Heart left ventricle (tissue), 16 donors: ENCODE measurements around the gene EIF1. TPM values are rescaled to one million over a fixed set of nuclear protein-coding genes. Genes with fewer than 3 reads are reported as not detected.
A peak's percentile ranks its signal among the peaks of the same experiment; 100 is the strongest.
"Not testable (repeated sequence)": the region's sequence is repeated elsewhere in the genome, so short reads cannot be mapped to it uniquely, and the experiment has no call there.

Source experiments
- ATAC-seq, 4 donors: fragments of 200-7000 bp; cut with Tn5 transposase; one replicate each; pipeline ENCODE4 v1.9.1; 2020 to 2022; ENCODE audit warnings: moderate library complexity in 4 of 4, mild to moderate bottlenecking in 3 of 4, moderate number of reproducible peaks in 1 of 4
- DNase-seq, 5 donors: peaks; one replicate each; pipeline ENCODE4 v3.0.0-alpha.2; 2020
- H3K27ac ChIP-seq, 12 donors: fragments of 200-600 bp; sonication (generic) in 4 of 12; one replicate each; pipeline versions ENCODE4 v1.5.0 to v1.8.0; 2016 to 2022; ENCODE audit warnings: mild to moderate bottlenecking in 2 of 12
- H3K27me3 ChIP-seq, 9 donors: fragments of 200-600 bp; sonication (generic) in 2 of 9; one replicate each; pipeline versions ENCODE4 v1.5.1 to v1.8.0; 2016 to 2022; ENCODE audit warnings: mild to moderate bottlenecking in 3 of 9
- H3K36me3 ChIP-seq, 9 donors: fragments of 200-600 bp; sonication (generic) in 2 of 9; one replicate each; pipeline versions ENCODE4 v1.5.0 to v1.8.0; 2018 to 2022; ENCODE audit warnings: mild to moderate bottlenecking in 2 of 9
- H3K4me1 ChIP-seq, 12 donors: fragments of 200-600 bp; sonication (generic) in 4 of 12; one replicate each; pipeline versions ENCODE4 v1.5.0 to v1.8.0; 2016 to 2022; ENCODE audit warnings: mild to moderate bottlenecking in 3 of 12
- H3K4me3 ChIP-seq, 12 donors: fragments of 200-600 bp; sonication (generic) in 4 of 12; one replicate each; pipeline versions ENCODE4 v1.5.0 to v1.8.0; 2017 to 2022; ENCODE audit warnings: mild to moderate bottlenecking in 9 of 12, moderate library complexity in 4 of 12
- H3K9me3 ChIP-seq, 12 donors: fragments of 200-600 bp; sonication (generic) in 4 of 12; one replicate each; pipeline versions ENCODE4 v1.5.0 to v1.8.0; 2016 to 2022; ENCODE audit warnings: mild to moderate bottlenecking in 1 of 12
- POLR2A ChIP-seq, 2 donors: fragments of 450-650 bp; IDR thresholded peaks; one replicate each; pipeline ENCODE4 v1.6.1; 2017; ENCODE audit warnings: antibody characterized with exemption in 2 of 2, mild to moderate bottlenecking in 2 of 2, moderate library complexity in 2 of 2
- WGBS, 4 donors: extraction: QIAGEN DNeasy Blood & Tissue Kit in 2 of 4; methylation state at CpG; one replicate each; pipeline versions ENCODE4 v1.1.5 to v1.1.7; 2013 to 2018; 5-methylcytosine and 5-hydroxymethylcytosine counted together
- intact Hi-C, 10 donors: fragments of 100-400 bp; cut with DNase I; formaldehyde crosslinking; loops; one replicate each; pipeline versions ENCODE4 v1.11.1 to v1.14.2; 2022
- long read RNA-seq, 3 donors: library from polyadenylated mRNA; unstranded; transcript quantifications; one replicate each; pipeline ENCODE4 v2.0.0, GENCODE V29; 2020 to 2021
- polyA plus RNA-seq, 2 donors: library from polyadenylated mRNA; stranded (reverse); fragments of 200-250 nt; gene quantifications; one replicate each; pipeline ENCODE4 v1.2.3, GENCODE V29; 2013
- total RNA-seq, 9 donors: library from RNA; depleted of rRNA in 2 of 9; stranded (reverse); fragments of >200 nt in 2 of 9; fragmentation: NEBNext Ultra II Directional in 3 of 9; extraction: Animal tissue kit (Norgen Biotek cat#: 25700) in 3 of 9; gene quantifications; one replicate each; pipeline versions ENCODE4 v1.1.0 to v1.2.4, GENCODE V29; 2016 to 2023
- TF ChIP-seq, protein P1 (sequence below), 12 donors: fragments of 200-600 bp; sonication (generic) in 4 of 12; IDR thresholded peaks; one replicate each; pipeline versions ENCODE4 v1.5.0 to v1.8.0; 2018 to 2022; ENCODE audit warnings: antibody characterized with exemption in 12 of 12, mild to moderate bottlenecking in 5 of 12
- donor health status: ischemic (EF 13 %, LVEDD 7.1; RV severe dilation, severe dysfunction).
- donor health status: healthy with polysubstance abuse.
- donor health status: DM: no; HTN: yes; CAD: no.
- donor health status: DM: no; HTN: no; CAD: no.
- donor health status: ischemic (EF 25% LVEDD 6.9; RV normal size, moderate dysfunction).
- donor health status: ischemic (EF 25% LVEDD 5.7; RV mildly dilated, moderate dysfunction).
- donor health status: healthy.
- donor health status: DM: yes; HTN: yes; CAD: no.
- donor health status: ischemic (EF 35%, LVEDD 5.7; RV mildly dilated, moderate dysfunction).
- donor health status: nonischemic (EF 11% LVEDD 7.7; RV severe dilation, severe dysfunction).
- donor health status: DM: yes; HTN: yes; CAD: no.
- donor health status: PGD.
- donor health status: ischemic (EF 29% LVEDD 5.4; RV normal size, mild dysfunction).
- donor health status: nonischemic (EF 23%, LVEDD 6.1; RV moderate dilation, normal function).

EIF1 gene
- 1,000 to 10,000 TPM in 6 of 9 donors, 100 to 1,000 TPM in 3; 402 to 1,338 (median 1,177) TPM for total RNA-seq
- polyA plus RNA-seq = 1,000 to 10,000 TPM in 1 of 2 donors, 100 to 1,000 TPM in 1; 911 to 1,001 TPM
- long read RNA-seq, donor 1, transcript EIF1-203 (4 exons, 2,330 nt) = major isoform, 867 of 907 reads
- long read RNA-seq, donor 1, transcript EIF1-202 (2 exons, 2,170 nt) = minor isoform, 9 of 907 reads
- long read RNA-seq, donor 1, partial matches to known transcripts = 5 of 907 reads
- long read RNA-seq, donor 1, other reads (novel, unspliced or antisense) = 26 of 907 reads
- long read RNA-seq, donor 2, transcript EIF1-205 (3 exons, 1,428 nt) = minor isoform, 5 of 1,776 reads
- long read RNA-seq, donor 2, transcript EIF1-203 (4 exons, 2,330 nt) = major isoform, 1,730 of 1,776 reads
- long read RNA-seq, donor 2, transcript EIF1-202 (2 exons, 2,170 nt) = minor isoform, 8 of 1,776 reads
- long read RNA-seq, donor 2, partial matches to known transcripts = 13 of 1,776 reads
- long read RNA-seq, donor 2, other reads (novel, unspliced or antisense) = 17 of 1,776 reads
- long read RNA-seq, donor 3, transcript EIF1-203 (4 exons, 2,330 nt) = major isoform, 683 of 705 reads
- long read RNA-seq, donor 3, partial matches to known transcripts = 6 of 705 reads
- long read RNA-seq, donor 3, other reads (novel, unspliced or antisense) = 11 of 705 reads

DNA sequence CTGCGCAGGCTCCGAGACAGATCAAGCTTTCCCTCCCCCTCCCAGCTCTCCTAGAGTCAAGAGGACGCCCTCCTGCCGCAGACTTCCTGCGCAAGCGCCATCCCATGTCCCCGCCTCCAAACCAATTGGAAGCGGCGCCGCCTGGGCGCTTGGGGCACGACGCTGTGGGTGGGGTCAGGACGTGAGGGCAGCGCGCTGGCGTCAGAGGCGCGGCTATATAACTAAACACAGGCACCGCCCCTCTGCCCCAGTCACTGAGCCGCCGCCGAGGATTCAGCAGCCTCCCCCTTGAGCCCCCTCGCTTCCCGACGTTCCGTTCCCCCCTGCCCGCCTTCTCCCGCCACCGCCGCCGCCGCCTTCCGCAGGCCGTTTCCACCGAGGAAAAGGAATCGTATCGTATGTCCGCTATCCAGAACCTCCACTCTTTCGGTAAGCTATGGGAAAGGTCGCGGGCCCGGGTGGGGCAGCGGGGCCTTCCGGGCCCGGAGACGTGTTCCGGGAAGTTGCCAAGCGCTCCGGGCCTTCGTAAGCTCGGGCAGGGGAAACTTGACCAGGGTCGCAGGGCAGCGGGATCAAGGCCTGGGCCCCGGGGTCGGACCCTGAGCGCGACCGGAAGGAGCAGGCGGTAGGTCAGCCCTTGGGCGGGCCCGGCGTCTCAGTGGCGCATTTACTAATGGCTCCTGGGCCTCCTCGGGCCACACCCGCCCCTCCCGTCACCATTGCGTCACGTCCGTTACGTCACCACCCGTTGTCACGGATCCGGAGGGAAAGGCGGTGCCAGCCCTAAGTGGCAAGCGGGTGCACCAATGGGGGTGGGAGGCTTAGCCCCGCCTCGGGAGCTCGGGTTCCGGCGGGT is at the start of gene EIF1:
TSS of gene EIF1 (plus strand) at position 245 of the 856 bp plus-strand sequence. CDS start at position 399, 154 bp downstream.
- H3K4me1 ChIP-seq = peaks cover 11 to 38% (median 32%) of the 10 kb centered on the region in 12 donors
- no peaks in the 10 kb centered on the region for H3K27me3 ChIP-seq
- no peaks in the 10 kb centered on the region for H3K9me3 ChIP-seq
- WGBS, 4 donors = 0% methylated on average over 23 to 81 of the region's 81 CpGs
- peak; percentile 100 for DNase-seq
- peak; percentile 89 to 91 (median 90) for ATAC-seq
- peak within 1 kb of the TSS; percentile 99 to 100 (median 100) for H3K27ac ChIP-seq
- H3K4me3 ChIP-seq = peak within 1 kb of the TSS; percentile 56 to 99 (median 87)
- peaks cover 0 to 46% (median 45%) of the 10 kb centered on the region in 9 donors for H3K36me3 ChIP-seq
- TF ChIP-seq, protein P1, sequence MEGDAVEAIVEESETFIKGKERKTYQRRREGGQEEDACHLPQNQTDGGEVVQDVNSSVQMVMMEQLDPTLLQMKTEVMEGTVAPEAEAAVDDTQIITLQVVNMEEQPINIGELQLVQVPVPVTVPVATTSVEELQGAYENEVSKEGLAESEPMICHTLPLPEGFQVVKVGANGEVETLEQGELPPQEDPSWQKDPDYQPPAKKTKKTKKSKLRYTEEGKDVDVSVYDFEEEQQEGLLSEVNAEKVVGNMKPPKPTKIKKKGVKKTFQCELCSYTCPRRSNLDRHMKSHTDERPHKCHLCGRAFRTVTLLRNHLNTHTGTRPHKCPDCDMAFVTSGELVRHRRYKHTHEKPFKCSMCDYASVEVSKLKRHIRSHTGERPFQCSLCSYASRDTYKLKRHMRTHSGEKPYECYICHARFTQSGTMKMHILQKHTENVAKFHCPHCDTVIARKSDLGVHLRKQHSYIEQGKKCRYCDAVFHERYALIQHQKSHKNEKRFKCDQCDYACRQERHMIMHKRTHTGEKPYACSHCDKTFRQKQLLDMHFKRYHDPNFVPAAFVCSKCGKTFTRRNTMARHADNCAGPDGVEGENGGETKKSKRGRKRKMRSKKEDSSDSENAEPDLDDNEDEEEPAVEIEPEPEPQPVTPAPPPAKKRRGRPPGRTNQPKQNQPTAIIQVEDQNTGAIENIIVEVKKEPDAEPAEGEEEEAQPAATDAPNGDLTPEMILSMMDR (IDR thresholded peaks at IDR 0.05) = no peak
- TF ChIP-seq POLR2A (IDR thresholded peaks at IDR 0.05) = peak; percentile 91 to 100
- intact Hi-C loops = no loop called here

GRCh38 chr17:41638941-41639340 is 49.7 kb upstream of the EIF1 start:
- H3K4me3 ChIP-seq = no peak overlapping the region
- peaks cover 0 to 14% (median 10%) of the 10 kb centered on the region in 12 donors for H3K4me1 ChIP-seq
- H3K9me3 ChIP-seq = no peaks in the 10 kb centered on the region
- 77 to 91% (median 79%) methylated on average over 6 of the region's 6 CpGs for WGBS, 4 donors
- no peak for ATAC-seq
- intact Hi-C loops = no loop called here
- TF ChIP-seq POLR2A (IDR thresholded peaks at IDR 0.05) = no peak
- TF ChIP-seq, protein P1 (IDR thresholded peaks at IDR 0.05) = no peak
- no peaks in the 10 kb centered on the region for H3K36me3 ChIP-seq
- no peak overlapping the region for H3K27ac ChIP-seq
- no peaks in the 10 kb centered on the region for H3K27me3 ChIP-seq
- DNase-seq = no peak

GRCh38 chr17:41639492-41640473 is 48.9 kb upstream of the EIF1 start:
- TF ChIP-seq, protein P1 (IDR thresholded peaks at IDR 0.05) = no peak
- no peak for TF ChIP-seq POLR2A (IDR thresholded peaks at IDR 0.05)
- ATAC-seq (no peak), DNase-seq (no peak)
- H3K27me3 ChIP-seq = no peaks in the 10 kb centered on the region
- no peak overlapping the region for H3K4me3 ChIP-seq
- no peaks in the 10 kb centered on the region for H3K36me3 ChIP-seq
- peaks cover 0 to 11% (median 9%) of the 10 kb centered on the region in 12 donors for H3K4me1 ChIP-seq
- no peak overlapping the region for H3K27ac ChIP-seq
- WGBS, 4 donors = 90 to 92% (median 91%) methylated on average over 7 of the region's 7 CpGs
- intact Hi-C loops = loop anchor here in 2 of 10 donors (10.0 kb wide), 2 partner anchors 55 to 725 kb away; partner anchors contain the start of gene KRT14 (in 1 of the 2)
- no peaks in the 10 kb centered on the region for H3K9me3 ChIP-seq

DNA sequence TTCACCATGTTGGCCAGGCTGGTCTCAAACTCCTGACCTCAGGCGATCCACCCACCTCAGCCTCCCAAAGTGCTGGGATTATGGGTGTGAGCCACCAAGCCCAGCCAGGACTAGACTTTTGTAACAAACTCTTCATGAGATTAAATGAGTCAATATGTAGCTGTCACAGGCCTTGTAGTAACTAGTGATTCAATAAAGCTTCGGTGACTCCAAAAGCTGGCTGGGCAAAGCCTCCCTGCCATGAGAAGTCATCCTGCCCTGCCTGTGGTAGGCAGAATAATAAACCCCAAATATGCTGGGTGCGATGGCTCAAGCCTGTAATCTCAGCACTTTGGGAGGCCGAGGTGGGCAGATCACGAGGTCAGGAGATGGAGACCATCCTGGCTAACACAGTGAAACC is 48.1 kb upstream of the EIF1 start:
- H3K27me3 ChIP-seq, H3K9me3 ChIP-seq, H3K4me3 ChIP-seq, H3K27ac ChIP-seq, H3K36me3 ChIP-seq, DNase-seq, ATAC-seq, H3K4me1 ChIP-seq: not testable (repeated sequence)
- intact Hi-C loops = loop anchor here in 2 of 10 donors (10.0 kb wide), 2 partner anchors 56 to 726 kb away; partner anchors contain the start of gene KRT14 (in 1 of the 2)
- WGBS, 4 donors = 94 to 98% (median 96%) methylated on average over 5 of the region's 5 CpGs
